Measurements from ENCODE around the gene ALDH1A1.

Gene ALDH1A1

DNA sequence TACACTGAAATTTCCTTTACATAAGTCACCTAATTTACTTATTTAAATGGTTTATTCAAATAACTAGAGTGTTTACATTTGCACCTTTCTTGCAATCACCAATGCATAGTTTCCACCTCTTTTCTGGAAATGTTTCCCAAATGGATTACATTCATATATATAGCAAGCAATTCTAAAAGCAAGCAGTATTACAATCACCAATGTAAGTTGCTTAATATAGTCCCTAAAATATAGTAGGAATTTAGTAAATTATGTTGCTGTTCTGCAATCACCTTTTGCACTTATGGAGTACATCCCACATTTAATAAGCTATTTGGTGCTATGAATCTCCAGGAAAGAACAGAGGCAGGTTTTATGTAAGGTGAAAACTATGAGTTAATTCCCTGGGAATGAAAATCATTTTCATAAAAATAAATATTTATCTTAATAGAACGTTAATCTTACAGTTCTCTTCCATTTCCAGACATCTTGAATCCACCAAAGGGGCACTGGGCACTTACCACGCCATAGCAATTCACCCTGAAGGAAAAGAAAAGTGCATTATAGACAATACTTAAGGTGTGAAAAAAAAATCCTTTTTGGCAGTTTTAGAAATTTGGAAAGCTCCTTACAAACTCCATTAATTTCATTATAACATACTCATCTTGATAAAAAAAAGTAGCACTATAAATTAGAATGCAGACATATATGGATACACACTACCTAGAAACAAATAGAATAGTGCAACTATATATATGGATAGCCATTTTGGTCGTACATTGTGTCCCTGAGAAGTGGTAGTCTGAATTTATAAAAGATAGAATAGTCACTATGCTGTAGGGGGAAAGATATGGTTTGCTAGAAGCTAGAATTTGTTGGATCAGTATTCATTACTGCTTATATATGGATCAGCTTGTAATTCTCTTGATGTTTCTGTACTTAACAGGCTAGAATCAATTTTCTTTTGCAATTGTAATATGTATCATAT, 47.1 kb downstream of the ALDH1A1 start:
- H3K27ac ChIP-seq: no peak overlapping the region
- TF ChIP-seq ZFX (IDR thresholded peaks at IDR 0.05; ENCODE audit: borderline replicate concordance): no peak
- TF ChIP-seq, protein P1, sequence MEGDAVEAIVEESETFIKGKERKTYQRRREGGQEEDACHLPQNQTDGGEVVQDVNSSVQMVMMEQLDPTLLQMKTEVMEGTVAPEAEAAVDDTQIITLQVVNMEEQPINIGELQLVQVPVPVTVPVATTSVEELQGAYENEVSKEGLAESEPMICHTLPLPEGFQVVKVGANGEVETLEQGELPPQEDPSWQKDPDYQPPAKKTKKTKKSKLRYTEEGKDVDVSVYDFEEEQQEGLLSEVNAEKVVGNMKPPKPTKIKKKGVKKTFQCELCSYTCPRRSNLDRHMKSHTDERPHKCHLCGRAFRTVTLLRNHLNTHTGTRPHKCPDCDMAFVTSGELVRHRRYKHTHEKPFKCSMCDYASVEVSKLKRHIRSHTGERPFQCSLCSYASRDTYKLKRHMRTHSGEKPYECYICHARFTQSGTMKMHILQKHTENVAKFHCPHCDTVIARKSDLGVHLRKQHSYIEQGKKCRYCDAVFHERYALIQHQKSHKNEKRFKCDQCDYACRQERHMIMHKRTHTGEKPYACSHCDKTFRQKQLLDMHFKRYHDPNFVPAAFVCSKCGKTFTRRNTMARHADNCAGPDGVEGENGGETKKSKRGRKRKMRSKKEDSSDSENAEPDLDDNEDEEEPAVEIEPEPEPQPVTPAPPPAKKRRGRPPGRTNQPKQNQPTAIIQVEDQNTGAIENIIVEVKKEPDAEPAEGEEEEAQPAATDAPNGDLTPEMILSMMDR (IDR thresholded peaks at IDR 0.05): no peak

DNA sequence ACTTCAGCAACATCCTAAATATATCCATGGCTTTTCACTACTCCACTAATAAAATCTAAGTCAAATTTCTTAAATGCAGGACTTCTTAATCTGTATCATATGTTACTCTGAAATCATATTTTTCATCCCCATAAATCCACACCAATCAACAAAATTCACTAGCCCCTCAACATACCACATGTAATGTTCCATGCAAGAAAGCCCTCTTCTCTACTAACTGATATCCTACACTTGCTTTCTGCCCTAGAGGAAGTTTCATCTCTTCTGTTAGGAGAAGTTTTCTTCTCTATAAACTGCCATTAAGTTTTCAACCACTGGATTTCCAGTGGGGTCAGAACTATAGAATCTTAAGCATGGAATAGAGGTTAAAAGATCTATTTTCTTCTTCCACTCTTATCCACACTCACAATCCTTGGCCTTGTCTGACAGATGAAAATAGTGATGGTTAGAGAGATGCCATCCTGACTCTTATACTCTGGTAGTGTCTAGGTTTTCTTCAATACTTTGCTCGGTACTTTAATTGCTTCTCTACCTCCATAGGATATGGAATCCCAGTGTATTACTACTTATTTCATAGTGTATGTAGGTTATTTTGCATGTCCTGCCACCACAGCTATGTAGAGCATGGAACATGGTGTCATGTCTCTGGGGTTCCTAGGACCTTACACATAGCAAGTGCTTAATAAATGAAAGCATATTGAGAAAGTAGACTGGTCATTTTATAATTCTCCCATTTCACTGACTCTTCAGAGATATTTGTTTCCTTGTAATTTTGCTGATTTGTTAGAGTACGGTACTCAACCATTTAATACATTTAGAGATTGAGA, 48.4 kb downstream of the ALDH1A1 start:
- no peak for TF ChIP-seq ZFX (IDR thresholded peaks at IDR 0.05; ENCODE audit: borderline replicate concordance)
- TF ChIP-seq, protein P1 (IDR thresholded peaks at IDR 0.05): no peak

DNA sequence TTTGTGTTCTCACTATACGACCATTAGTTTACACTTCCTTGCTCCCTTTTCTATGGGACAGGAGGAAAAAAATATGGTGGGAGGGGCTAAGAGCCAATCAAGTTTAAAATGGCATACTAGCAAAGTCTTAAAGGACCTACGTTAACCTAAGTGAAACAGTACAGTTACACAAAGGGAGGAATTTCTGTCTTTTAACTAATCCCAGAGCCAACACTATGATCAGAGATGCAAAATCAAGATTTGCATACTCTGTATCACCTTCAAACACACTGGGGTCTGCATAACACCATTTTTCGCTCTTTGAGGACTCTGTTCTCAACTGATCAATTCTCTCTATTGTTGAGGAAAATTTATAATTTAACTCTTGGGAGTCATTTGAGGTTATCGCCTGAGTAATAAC, 49.8 kb downstream of the ALDH1A1 start:
- no peak for TF ChIP-seq ZFX (IDR thresholded peaks at IDR 0.05; ENCODE audit: borderline replicate concordance)
- TF ChIP-seq, protein P1 (IDR thresholded peaks at IDR 0.05): no peak
- H3K27ac ChIP-seq: no peak overlapping the region

More for the DNA sequence above, 48.4 kb downstream of the ALDH1A1 start:
- no peak overlapping the region for H3K27ac ChIP-seq

- no peak overlapping the region for H3K27ac ChIP-seq
- TF ChIP-seq, protein P1 (IDR thresholded peaks at IDR 0.05): no peak
- no peak for TF ChIP-seq ZFX (IDR thresholded peaks at IDR 0.05; ENCODE audit: borderline replicate concordance)
Measured at GRCh38 chr9:72902268-72902667, 50.6 kb downstream of the ALDH1A1 start.

GRCh38 chr9:72899734-72900477, 52.9 kb downstream of the ALDH1A1 start:
- TF ChIP-seq, protein P1 (IDR thresholded peaks at IDR 0.05): no peak
- TF ChIP-seq ZFX (IDR thresholded peaks at IDR 0.05; ENCODE audit: borderline replicate concordance): no peak

GRCh38 chr9:72898784-72899733, 53.8 kb downstream of the ALDH1A1 start:
- TF ChIP-seq ZFX (IDR thresholded peaks at IDR 0.05; ENCODE audit: borderline replicate concordance): no peak
- TF ChIP-seq, protein P1 (IDR thresholded peaks at IDR 0.05): no peak
- no peak overlapping the region for H3K27ac ChIP-seq

More at GRCh38 chr9:72899734-72900477, 52.9 kb downstream of the ALDH1A1 start:
- no peak overlapping the region for H3K27ac ChIP-seq
